ENCODE results near the gene TCTA.
"Not testable (repeated sequence)": the region's sequence is repeated elsewhere in the genome, so short reads cannot be mapped to it uniquely, and the experiment has no call there.

The TCTA gene

DNA sequence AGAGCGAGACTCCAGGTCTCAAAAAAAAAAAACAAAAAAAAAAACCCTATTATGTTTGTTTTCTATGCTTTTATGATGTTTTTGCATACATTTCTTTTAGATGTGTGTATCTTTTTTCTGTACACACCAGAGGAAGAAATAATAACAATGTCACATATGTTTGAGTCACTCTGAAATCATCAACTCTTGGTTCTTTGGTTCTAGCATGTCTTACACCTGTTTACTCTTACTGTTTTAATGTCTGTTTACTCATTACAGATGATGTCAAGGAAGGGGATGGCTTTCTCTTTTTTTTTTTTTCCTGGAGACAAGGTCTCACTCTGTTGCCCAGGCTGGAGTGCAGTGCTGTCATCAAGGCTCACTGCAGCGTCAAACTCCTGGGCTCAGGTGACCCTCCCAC, 24.5 kb upstream of the TCTA start:
- no peaks in the 10 kb centered on the region for H3K27me3 ChIP-seq (ENCODE audit: control insufficient read depth in 1 of 2, insufficient read depth in 2 of 2, low read length in 2 of 2)
- H3K27ac ChIP-seq (ENCODE audit: low read depth, low read length), result no peak overlapping the region
- peaks cover 0 to 10% of the 10 kb centered on the region in 2 donors for H3K4me1 ChIP-seq (ENCODE audit: control insufficient read depth in 1 of 2, insufficient read depth in 2 of 2, low read length in 2 of 2)

DNA sequence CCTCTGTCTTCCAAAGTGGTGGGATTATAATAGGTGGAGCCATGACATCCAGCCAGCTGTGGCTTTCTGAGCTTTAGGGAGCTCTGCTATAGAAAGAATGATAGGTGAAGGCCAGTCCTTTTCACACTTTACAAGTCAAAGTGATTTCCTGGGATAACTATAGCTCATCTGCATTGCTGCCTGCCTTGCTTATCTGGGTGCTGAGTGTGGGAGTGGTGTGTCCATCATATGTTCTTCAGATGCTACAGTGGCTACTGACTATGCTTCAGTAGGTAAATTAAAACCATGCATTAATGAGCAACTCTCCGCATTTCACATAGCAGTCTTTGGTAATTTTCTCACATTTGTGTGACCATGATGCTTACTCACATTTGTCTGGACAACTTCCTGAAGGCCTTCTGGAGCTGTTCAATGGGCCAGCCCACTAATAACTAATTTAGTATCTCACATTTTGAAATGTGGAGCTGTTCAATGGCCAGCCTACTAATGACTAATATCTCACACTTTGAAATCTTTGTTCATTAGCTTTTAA, 23.9 kb upstream of the TCTA start:
- Histone ChIP-seq H3K4me1 (ENCODE audit: control insufficient read depth in 1 of 2, insufficient read depth in 2 of 2, low read length in 2 of 2) (peaks cover 0 to 10% of the 10 kb centered on the region in 2 donors), H3K27ac (ENCODE audit: low read depth, low read length) (no peak overlapping the region), H3K9ac (ENCODE audit: low read depth in 1 of 2, low read length in 2 of 2) (no peak overlapping the region), H3K36me3 (ENCODE audit: control insufficient read depth in 1 of 2, insufficient read depth in 2 of 2, low read length in 2 of 2) (peaks cover 0 to 7% of the 10 kb centered on the region in 2 donors), H3K9me3 (ENCODE audit: control insufficient read depth in 1 of 2, low read length in 2 of 2) (no peaks in the 10 kb centered on the region), H3K27me3 (ENCODE audit: control insufficient read depth in 1 of 2, insufficient read depth in 2 of 2, low read length in 2 of 2) (no peaks in the 10 kb centered on the region), H3K4me3 (ENCODE audit: low read depth in 1 of 2, low read length in 2 of 2) (no peak overlapping the region)

More for the DNA sequence above, 24.5 kb upstream of the TCTA start:
- Histone ChIP-seq H3K9me3 (ENCODE audit: control insufficient read depth in 1 of 2, low read length in 2 of 2) (no peaks in the 10 kb centered on the region), H3K9ac (ENCODE audit: low read depth in 1 of 2, low read length in 2 of 2) (no peak overlapping the region), H3K4me3 (ENCODE audit: low read depth in 1 of 2, low read length in 2 of 2) (no peak overlapping the region), H3K36me3 (ENCODE audit: control insufficient read depth in 1 of 2, insufficient read depth in 2 of 2, low read length in 2 of 2) (peaks cover 0 to 5% of the 10 kb centered on the region in 2 donors)

DNA sequence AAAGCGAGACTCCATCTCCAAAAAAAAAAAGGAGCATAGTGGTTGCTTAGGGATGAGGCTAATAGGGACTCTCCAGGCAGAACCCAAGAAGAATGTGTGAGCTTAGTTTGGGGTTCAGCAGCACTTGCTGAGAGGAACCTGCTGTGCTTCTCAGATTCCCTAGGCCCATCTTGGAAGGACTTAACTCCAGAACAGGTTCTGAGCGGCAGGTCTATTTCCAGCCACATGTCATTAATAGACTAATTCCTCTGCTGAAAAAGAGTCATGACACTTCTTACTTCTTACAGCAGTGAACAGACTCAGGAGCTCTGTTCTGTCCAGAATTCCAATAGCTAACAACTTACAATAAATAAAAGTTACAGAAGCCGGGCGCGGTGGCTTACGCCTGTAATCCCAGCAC, 22.9 kb upstream of the TCTA start:
- H3K4me1 ChIP-seq (ENCODE audit: control insufficient read depth in 1 of 2, insufficient read depth in 2 of 2, low read length in 2 of 2), result peaks cover 0 to 10% of the 10 kb centered on the region in 2 donors
- no peak overlapping the region for H3K9ac ChIP-seq (ENCODE audit: low read depth in 1 of 2, low read length in 2 of 2)
- no peaks in the 10 kb centered on the region for H3K27me3 ChIP-seq (ENCODE audit: control insufficient read depth in 1 of 2, insufficient read depth in 2 of 2, low read length in 2 of 2)
- no peak overlapping the region for H3K4me3 ChIP-seq (ENCODE audit: low read depth in 1 of 2, low read length in 2 of 2)
- no peak overlapping the region for H3K27ac ChIP-seq (ENCODE audit: low read depth, low read length)
- no peaks in the 10 kb centered on the region for H3K9me3 ChIP-seq (ENCODE audit: control insufficient read depth in 1 of 2, low read length in 2 of 2)
- H3K36me3 ChIP-seq (ENCODE audit: control insufficient read depth in 1 of 2, insufficient read depth in 2 of 2, low read length in 2 of 2), result peaks cover 0 to 11% of the 10 kb centered on the region in 2 donors

DNA sequence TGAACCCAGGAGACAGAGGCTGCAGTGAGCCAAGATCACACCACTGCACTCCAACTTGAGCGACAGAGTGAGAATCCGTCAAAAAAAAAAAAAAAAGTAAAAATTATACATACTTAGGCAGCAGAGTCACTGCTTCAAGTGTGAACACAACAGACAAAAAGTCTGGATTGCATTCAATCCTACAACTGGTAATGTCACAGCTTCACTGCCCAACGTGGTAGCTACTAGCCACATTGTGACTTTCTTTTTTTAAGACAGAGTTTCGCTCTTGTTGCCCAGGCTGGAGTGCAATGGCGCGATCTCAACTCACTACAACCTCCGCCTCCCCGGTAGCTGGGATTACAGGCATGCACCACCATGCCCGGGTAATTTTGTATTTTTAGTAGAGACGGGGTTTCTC, 20.9 kb upstream of the TCTA start:
- peaks cover 0 to 23% of the 10 kb centered on the region in 2 donors for H3K36me3 ChIP-seq (ENCODE audit: control insufficient read depth in 1 of 2, insufficient read depth in 2 of 2, low read length in 2 of 2)
- H3K9me3 ChIP-seq (ENCODE audit: control insufficient read depth in 1 of 2, low read length in 2 of 2); H3K4me1 ChIP-seq (ENCODE audit: control insufficient read depth in 1 of 2, insufficient read depth in 2 of 2, low read length in 2 of 2); H3K9ac ChIP-seq (ENCODE audit: low read depth in 1 of 2, low read length in 2 of 2); H3K27me3 ChIP-seq (ENCODE audit: control insufficient read depth in 1 of 2, insufficient read depth in 2 of 2, low read length in 2 of 2); H3K27ac ChIP-seq (ENCODE audit: low read depth, low read length); H3K4me3 ChIP-seq (ENCODE audit: low read depth in 1 of 2, low read length in 2 of 2): not testable (repeated sequence)

DNA sequence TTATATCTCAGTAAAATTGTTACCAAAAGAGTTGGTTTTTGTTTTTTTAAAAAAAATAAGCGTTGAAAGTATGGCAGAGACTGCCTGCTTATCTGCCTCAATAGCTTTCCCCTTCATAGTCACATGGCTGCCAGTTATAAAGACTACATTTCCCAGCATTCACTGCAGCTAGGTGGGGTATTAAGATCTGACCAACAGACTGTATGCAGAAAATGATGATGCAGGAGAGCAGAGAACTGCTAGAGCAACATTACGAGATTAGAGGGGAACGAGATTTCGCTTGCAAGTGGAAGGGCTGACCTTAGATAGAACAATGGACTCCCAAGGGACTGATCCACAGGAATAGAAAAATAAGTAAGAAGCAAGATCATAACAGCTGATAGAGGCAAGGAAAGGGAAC, 14.8 kb upstream of the TCTA start:
- Histone ChIP-seq H3K27me3 (ENCODE audit: control insufficient read depth in 1 of 2, insufficient read depth in 2 of 2, low read length in 2 of 2) (no peaks in the 10 kb centered on the region), H3K27ac (ENCODE audit: low read depth, low read length) (no peak overlapping the region), H3K4me1 (ENCODE audit: control insufficient read depth in 1 of 2, insufficient read depth in 2 of 2, low read length in 2 of 2) (peaks cover 4 to 8% of the 10 kb centered on the region in 2 donors), H3K9me3 (ENCODE audit: control insufficient read depth in 1 of 2, low read length in 2 of 2) (no peaks in the 10 kb centered on the region), H3K36me3 (ENCODE audit: control insufficient read depth in 1 of 2, insufficient read depth in 2 of 2, low read length in 2 of 2) (peaks cover 0 to 28% of the 10 kb centered on the region in 2 donors), H3K9ac (ENCODE audit: low read depth in 1 of 2, low read length in 2 of 2) (no peak overlapping the region), H3K4me3 (ENCODE audit: low read depth in 1 of 2, low read length in 2 of 2) (no peak overlapping the region)

DNA sequence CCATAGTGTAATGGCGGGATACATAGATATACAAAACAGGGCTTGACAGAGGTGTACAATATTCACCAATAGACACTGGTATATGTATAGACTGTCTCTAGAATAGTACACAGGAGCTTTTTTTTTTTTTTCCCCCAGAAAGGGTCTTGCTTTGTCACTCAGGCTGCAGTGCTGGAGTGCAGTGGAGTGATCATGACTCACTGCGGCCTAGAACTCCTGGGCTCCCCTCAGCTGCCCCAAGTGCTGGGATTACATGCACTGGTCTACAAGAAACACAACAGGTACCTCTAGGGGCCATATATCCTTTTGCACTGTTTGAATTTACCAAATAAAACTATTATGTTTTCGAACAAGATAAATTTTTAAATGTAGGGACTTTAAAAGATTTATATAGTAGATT, 12.8 kb upstream of the TCTA start:
- Histone ChIP-seq H3K4me1 (ENCODE audit: control insufficient read depth in 1 of 2, insufficient read depth in 2 of 2, low read length in 2 of 2) (peaks cover 4 to 8% of the 10 kb centered on the region in 2 donors), H3K9ac (ENCODE audit: low read depth in 1 of 2, low read length in 2 of 2) (no peak overlapping the region), H3K4me3 (ENCODE audit: low read depth in 1 of 2, low read length in 2 of 2) (no peak overlapping the region), H3K27me3 (ENCODE audit: control insufficient read depth in 1 of 2, insufficient read depth in 2 of 2, low read length in 2 of 2) (no peaks in the 10 kb centered on the region), H3K27ac (ENCODE audit: low read depth, low read length) (no peak overlapping the region), H3K36me3 (ENCODE audit: control insufficient read depth in 1 of 2, insufficient read depth in 2 of 2, low read length in 2 of 2) (peaks cover 0 to 22% of the 10 kb centered on the region in 2 donors), H3K9me3 (ENCODE audit: control insufficient read depth in 1 of 2, low read length in 2 of 2) (no peaks in the 10 kb centered on the region)

DNA sequence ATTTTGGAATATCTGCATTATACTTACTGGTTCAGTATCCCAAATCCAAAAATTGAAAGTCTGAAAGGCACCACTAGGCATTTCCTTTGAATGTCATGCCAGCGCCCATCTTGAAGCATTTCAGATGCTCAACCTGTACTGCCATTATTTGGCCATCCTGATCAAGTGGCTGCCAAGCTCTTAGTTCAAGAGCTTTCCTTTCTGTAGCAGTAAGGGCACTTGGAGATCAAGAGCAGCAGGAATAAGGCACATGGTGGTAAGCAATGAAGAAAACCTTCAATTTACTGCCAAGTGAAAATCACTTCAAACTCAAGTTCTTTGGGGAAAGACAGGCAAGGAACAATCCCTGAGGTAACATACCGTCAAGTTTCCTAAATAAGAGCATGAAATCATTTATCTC, 10.5 kb upstream of the TCTA start:
- peaks cover 14 to 16% of the 10 kb centered on the region in 2 donors for H3K4me1 ChIP-seq (ENCODE audit: control insufficient read depth in 1 of 2, insufficient read depth in 2 of 2, low read length in 2 of 2)
- peaks cover 0 to 8% of the 10 kb centered on the region in 2 donors for H3K36me3 ChIP-seq (ENCODE audit: control insufficient read depth in 1 of 2, insufficient read depth in 2 of 2, low read length in 2 of 2)
- H3K9me3 ChIP-seq (ENCODE audit: control insufficient read depth in 1 of 2, low read length in 2 of 2), result no peaks in the 10 kb centered on the region
- no peak overlapping the region for H3K9ac ChIP-seq (ENCODE audit: low read depth in 1 of 2, low read length in 2 of 2)
- no peak overlapping the region for H3K4me3 ChIP-seq (ENCODE audit: low read depth in 1 of 2, low read length in 2 of 2)
- H3K27ac ChIP-seq (ENCODE audit: low read depth, low read length), result no peak overlapping the region
- H3K27me3 ChIP-seq (ENCODE audit: control insufficient read depth in 1 of 2, insufficient read depth in 2 of 2, low read length in 2 of 2), result no peaks in the 10 kb centered on the region

DNA sequence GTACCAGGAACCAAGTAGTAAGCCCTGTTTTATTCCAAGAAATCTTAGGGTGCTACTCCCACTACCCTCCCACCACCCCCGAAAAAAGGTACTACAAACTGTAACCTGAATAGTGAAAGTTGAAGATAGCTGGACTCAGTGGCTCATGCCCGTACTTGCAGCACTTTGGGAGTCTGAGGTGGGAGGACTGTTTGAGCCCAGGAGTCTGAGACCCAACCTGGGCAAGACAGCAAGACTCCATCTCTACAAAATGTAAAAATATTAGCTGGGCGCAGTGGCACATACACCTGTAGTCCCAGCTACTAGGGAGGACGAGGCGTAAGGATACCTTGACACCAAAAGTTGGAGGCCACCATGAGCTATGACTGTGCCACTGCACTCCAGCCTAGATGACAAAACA, 8.3 kb upstream of the TCTA start:
- Histone ChIP-seq H3K4me3 (ENCODE audit: low read depth in 1 of 2, low read length in 2 of 2) (no peak overlapping the region), H3K9ac (ENCODE audit: low read depth in 1 of 2, low read length in 2 of 2) (no peak overlapping the region), H3K4me1 (ENCODE audit: control insufficient read depth in 1 of 2, insufficient read depth in 2 of 2, low read length in 2 of 2) (peaks cover 20 to 25% of the 10 kb centered on the region in 2 donors), H3K9me3 (ENCODE audit: control insufficient read depth in 1 of 2, low read length in 2 of 2) (no peaks in the 10 kb centered on the region), H3K27me3 (ENCODE audit: control insufficient read depth in 1 of 2, insufficient read depth in 2 of 2, low read length in 2 of 2) (no peaks in the 10 kb centered on the region), H3K36me3 (ENCODE audit: control insufficient read depth in 1 of 2, insufficient read depth in 2 of 2, low read length in 2 of 2) (peaks cover 0 to 7% of the 10 kb centered on the region in 2 donors), H3K27ac (ENCODE audit: low read depth, low read length) (no peak overlapping the region)

DNA sequence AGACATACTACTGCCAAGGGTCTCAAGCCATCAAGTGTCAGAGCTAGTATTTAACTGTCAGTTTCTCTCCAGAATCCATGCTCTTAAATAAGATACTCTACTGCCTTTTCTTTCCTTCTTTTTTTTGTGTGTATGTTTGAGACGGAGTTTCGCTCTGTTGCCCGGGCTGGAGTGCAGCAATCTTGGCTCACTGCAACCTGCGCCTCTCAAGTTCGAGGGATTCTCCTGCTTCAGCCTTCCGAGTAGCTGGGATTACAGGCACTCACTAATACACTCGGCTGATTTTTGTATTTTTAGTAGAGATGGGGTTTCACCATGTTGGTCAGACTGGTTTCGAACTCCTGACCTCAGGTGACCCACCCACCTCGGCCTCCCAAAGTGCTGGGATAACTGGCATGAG, 6.7 kb upstream of the TCTA start:
- H3K4me3 ChIP-seq (ENCODE audit: low read depth in 1 of 2, low read length in 2 of 2); H3K9me3 ChIP-seq (ENCODE audit: control insufficient read depth in 1 of 2, low read length in 2 of 2); H3K27me3 ChIP-seq (ENCODE audit: control insufficient read depth in 1 of 2, insufficient read depth in 2 of 2, low read length in 2 of 2); H3K9ac ChIP-seq (ENCODE audit: low read depth in 1 of 2, low read length in 2 of 2); H3K36me3 ChIP-seq (ENCODE audit: control insufficient read depth in 1 of 2, insufficient read depth in 2 of 2, low read length in 2 of 2); H3K27ac ChIP-seq (ENCODE audit: low read depth, low read length): not testable (repeated sequence)
- H3K4me1 ChIP-seq (ENCODE audit: control insufficient read depth in 1 of 2, insufficient read depth in 2 of 2, low read length in 2 of 2), result peaks cover 28 to 38% of the 10 kb centered on the region in 2 donors

DNA sequence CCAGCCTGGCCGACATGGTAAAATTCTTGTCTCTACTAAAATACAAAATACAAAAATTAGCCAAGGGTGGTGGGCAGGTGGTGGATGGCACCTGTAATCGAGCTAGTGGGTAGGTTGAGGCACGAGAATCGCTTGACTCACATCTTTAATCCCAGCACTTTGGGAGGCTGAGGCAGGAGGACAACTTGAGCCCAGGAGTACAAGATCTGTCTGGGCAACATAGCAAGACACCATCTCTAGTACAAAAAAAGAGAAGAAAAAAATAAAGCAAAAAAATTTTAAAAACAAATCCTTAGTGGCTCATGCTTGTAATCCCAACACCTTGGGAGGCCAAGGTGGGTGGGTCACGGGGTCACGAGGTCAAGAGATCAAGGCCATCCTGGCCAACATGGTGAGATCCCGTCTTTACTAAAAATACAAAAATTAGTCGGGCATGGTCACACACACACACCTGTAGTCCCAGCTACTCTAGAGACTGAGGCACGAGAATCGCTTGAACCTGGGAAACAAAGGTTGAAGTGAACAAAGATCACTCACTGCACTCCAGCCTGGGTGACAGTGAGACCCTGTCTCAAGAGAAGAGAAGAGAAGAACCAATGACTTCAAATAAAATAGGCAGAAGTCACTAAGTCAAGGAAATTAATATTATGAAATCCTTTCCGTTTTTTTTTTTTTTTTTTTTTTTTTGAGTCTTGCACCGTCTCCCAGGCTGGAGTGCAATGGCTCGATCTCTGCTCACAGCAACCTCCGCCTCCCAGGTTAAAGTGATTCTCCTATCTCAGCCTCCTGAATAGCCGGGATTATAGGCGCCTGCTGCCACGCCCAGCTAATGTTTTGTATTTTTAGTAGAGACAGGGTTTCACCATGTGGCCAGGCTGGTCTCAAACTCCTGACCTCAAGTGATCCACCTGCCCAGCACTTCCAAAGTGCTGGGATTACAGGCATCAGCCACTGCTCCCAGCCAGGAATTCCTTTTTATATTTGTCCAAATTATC, 5.4 kb upstream of the TCTA start:
- H3K27ac ChIP-seq (ENCODE audit: low read depth, low read length), result no peak overlapping the region
- no peaks in the 10 kb centered on the region for H3K27me3 ChIP-seq (ENCODE audit: control insufficient read depth in 1 of 2, insufficient read depth in 2 of 2, low read length in 2 of 2)
- no peak overlapping the region for H3K9ac ChIP-seq (ENCODE audit: low read depth in 1 of 2, low read length in 2 of 2)
- peaks cover 0 to 5% of the 10 kb centered on the region in 2 donors for H3K36me3 ChIP-seq (ENCODE audit: control insufficient read depth in 1 of 2, insufficient read depth in 2 of 2, low read length in 2 of 2)
- H3K4me3 ChIP-seq (ENCODE audit: low read depth in 1 of 2, low read length in 2 of 2), result no peak overlapping the region
- peaks cover 28 to 36% of the 10 kb centered on the region in 2 donors for H3K4me1 ChIP-seq (ENCODE audit: control insufficient read depth in 1 of 2, insufficient read depth in 2 of 2, low read length in 2 of 2)
- no peaks in the 10 kb centered on the region for H3K9me3 ChIP-seq (ENCODE audit: control insufficient read depth in 1 of 2, low read length in 2 of 2)
